ENCODE data around the gene GSDME. TPM values are rescaled to one million over a fixed set of nuclear protein-coding genes. Genes with fewer than 3 reads are reported as not detected.

GSDME gene
- polyA plus RNA-seq, 1 of the 3 experiments (the other 2 are of a cell fraction) = 109 TPM

- no peak for TF ChIP-seq CHD2 (IDR thresholded peaks at IDR 0.05; ENCODE audit: low read length, partially characterized antibody)
- TF ChIP-seq RCOR1 (IDR thresholded peaks at IDR 0.05; ENCODE audit: low read length) = no peak
- no peak for TF ChIP-seq USF2 (IDR thresholded peaks at IDR 0.05; ENCODE audit: borderline replicate concordance, low read depth, low read length)
- TF ChIP-seq, protein P1, sequence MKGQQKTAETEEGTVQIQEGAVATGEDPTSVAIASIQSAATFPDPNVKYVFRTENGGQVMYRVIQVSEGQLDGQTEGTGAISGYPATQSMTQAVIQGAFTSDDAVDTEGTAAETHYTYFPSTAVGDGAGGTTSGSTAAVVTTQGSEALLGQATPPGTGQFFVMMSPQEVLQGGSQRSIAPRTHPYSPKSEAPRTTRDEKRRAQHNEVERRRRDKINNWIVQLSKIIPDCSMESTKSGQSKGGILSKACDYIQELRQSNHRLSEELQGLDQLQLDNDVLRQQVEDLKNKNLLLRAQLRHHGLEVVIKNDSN (IDR thresholded peaks at IDR 0.05; ENCODE audit: borderline replicate concordance, low read depth) = no peak
- TF ChIP-seq ELF1 (IDR thresholded peaks at IDR 0.05) = no peak
- TF ChIP-seq MEF2A (IDR thresholded peaks at IDR 0.05; ENCODE audit: borderline replicate concordance, low read depth) = no peak
- no peak for TF ChIP-seq TCF12 (IDR thresholded peaks at IDR 0.05)
- no peak for TF ChIP-seq EP300 (IDR thresholded peaks at IDR 0.05; ENCODE audit: borderline replicate concordance in 1 of 2, low read depth in 1 of 2, low read length in 1 of 2)
- no peak for TF ChIP-seq TEAD4 (IDR thresholded peaks at IDR 0.05; ENCODE audit: borderline replicate concordance, insufficient read depth)
- no peak for TF ChIP-seq GABPA (IDR thresholded peaks at IDR 0.05; ENCODE audit: low read depth)
These were observed 35.7 kb downstream of the GSDME start for GRCh38 chr7:24721481-24722001.

DNA sequence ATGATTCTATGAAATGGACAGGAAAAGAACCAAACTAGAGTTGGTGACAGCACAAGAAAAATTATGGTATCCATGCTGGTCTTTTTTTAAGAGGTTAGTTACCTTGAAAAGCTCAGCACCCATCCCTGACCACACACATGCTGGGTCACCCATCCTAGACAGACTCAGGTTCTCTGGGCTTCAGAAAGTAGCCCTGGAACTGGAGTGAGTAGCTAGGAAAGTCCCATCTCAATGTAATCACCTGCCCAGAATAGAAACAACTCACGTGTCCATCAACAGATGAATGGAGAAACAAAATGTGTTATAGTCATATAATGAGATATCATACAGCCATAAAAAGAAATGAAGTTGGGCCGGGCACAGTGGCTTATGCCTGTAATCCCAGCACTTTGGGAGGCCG, 37.0 kb downstream of the GSDME start:
- peaks cover 16 to 33% of the 10 kb centered on the region in 2 experiments for H3K36me3 ChIP-seq (replicated peaks in 1 of 2; ENCODE audit: control insufficient read depth in 1 of 2, insufficient read depth in 2 of 2, low read length in 1 of 2)
- no peak overlapping the region for H2AFZ ChIP-seq (ENCODE audit: low read depth)
- no peaks in the 10 kb centered on the region for H3K27me3 ChIP-seq (ENCODE audit: insufficient read depth)
- no peaks in the 10 kb centered on the region for H3K9me3 ChIP-seq
- no peak overlapping the region for H3K4me3 ChIP-seq (ENCODE audit: low read depth in 2 of 2, low read length in 1 of 2)
- POLR2A ChIA-PET = no interaction called here
- H3K4me2 ChIP-seq = no peak overlapping the region
- H3K27ac ChIP-seq (ENCODE audit: low read depth in 2 of 2, low read length in 1 of 2) = no peak overlapping the region
- H3K9me2 ChIP-seq = no peaks in the 10 kb centered on the region
- H3K79me2 ChIP-seq (ENCODE audit: insufficient read depth) = no peaks in the 10 kb centered on the region
- no peaks in the 10 kb centered on the region for H4K20me1 ChIP-seq (ENCODE audit: insufficient read depth)
- H3K9ac ChIP-seq = no peak overlapping the region
- CTCF ChIA-PET = interaction anchor here (0.6 to 1.7 kb wide), 4 partner anchors 54 to 1466 kb away, joined by 3 to 5 read pairs (median 3); no protein-coding TSS in a partner anchor
- no peaks in the 10 kb centered on the region for H3F3A ChIP-seq (replicated peaks; ENCODE audit: insufficient read depth)
- 98% methylated on average over 3 of the region's 3 CpGs for WGBS (ENCODE audit: low lambda C conversion rate)
- DNase-seq = no peak
- H3K4me1 ChIP-seq (ENCODE audit: control insufficient read depth in 1 of 2, insufficient read depth in 2 of 2, low read depth in 1 of 2, low read length in 1 of 2) = no peaks in the 10 kb centered on the region; a peak in 1 of 4 replicates
- TF ChIP-seq CHD2 (IDR thresholded peaks at IDR 0.05; ENCODE audit: low read length, partially characterized antibody) (no peak), RCOR1 (IDR thresholded peaks at IDR 0.05; ENCODE audit: low read length) (no peak), SMC3 (IDR thresholded peaks at IDR 0.05; ENCODE audit: low read depth, low read length) (no peak), TEAD4 (IDR thresholded peaks at IDR 0.05; ENCODE audit: borderline replicate concordance, insufficient read depth) (no peak), FOXM1 (IDR thresholded peaks at IDR 0.05; ENCODE audit: low read depth) (no peak), TCF12 (IDR thresholded peaks at IDR 0.05) (no peak), FOXJ3 (CRISPR knock-in tag; IDR thresholded peaks at IDR 0.05) (no peak), RFX5 (IDR thresholded peaks at IDR 0.05; ENCODE audit: low read length) (no peak), POLR2AphosphoS5 (IDR thresholded peaks at IDR 0.05; ENCODE audit: low read depth, low read length) (no peak), TAF1 (IDR thresholded peaks at IDR 0.05; ENCODE audit: borderline replicate concordance, low read depth, low read length) (no peak), FOSL2 (IDR thresholded peaks at IDR 0.05; ENCODE audit: borderline replicate concordance, low read depth) (no peak), GABPA (IDR thresholded peaks at IDR 0.05; ENCODE audit: low read depth) (no peak), EZH2phosphoT487 (IDR thresholded peaks at IDR 0.05; ENCODE audit: borderline replicate concordance, low read depth) (no peak)
- TF ChIP-seq, protein P2, sequence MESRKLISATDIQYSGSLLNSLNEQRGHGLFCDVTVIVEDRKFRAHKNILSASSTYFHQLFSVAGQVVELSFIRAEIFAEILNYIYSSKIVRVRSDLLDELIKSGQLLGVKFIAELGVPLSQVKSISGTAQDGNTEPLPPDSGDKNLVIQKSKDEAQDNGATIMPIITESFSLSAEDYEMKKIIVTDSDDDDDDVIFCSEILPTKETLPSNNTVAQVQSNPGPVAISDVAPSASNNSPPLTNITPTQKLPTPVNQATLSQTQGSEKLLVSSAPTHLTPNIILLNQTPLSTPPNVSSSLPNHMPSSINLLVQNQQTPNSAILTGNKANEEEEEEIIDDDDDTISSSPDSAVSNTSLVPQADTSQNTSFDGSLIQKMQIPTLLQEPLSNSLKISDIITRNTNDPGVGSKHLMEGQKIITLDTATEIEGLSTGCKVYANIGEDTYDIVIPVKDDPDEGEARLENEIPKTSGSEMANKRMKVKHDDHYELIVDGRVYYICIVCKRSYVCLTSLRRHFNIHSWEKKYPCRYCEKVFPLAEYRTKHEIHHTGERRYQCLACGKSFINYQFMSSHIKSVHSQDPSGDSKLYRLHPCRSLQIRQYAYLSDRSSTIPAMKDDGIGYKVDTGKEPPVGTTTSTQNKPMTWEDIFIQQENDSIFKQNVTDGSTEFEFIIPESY (IDR thresholded peaks at IDR 0.05; ENCODE audit: borderline replicate concordance, low read depth) = no peak
- TF ChIP-seq, protein P1 (IDR thresholded peaks at IDR 0.05; ENCODE audit: borderline replicate concordance, low read depth) = no peak
- TF ChIP-seq, protein P3, sequence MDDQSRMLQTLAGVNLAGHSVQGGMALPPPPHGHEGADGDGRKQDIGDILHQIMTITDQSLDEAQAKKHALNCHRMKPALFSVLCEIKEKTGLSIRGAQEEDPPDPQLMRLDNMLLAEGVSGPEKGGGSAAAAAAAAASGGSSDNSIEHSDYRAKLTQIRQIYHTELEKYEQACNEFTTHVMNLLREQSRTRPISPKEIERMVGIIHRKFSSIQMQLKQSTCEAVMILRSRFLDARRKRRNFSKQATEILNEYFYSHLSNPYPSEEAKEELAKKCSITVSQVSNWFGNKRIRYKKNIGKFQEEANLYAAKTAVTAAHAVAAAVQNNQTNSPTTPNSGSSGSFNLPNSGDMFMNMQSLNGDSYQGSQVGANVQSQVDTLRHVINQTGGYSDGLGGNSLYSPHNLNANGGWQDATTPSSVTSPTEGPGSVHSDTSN (IDR thresholded peaks at IDR 0.05) = no peak
- TF ChIP-seq, protein P4, sequence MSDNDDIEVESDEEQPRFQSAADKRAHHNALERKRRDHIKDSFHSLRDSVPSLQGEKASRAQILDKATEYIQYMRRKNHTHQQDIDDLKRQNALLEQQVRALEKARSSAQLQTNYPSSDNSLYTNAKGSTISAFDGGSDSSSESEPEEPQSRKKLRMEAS (IDR thresholded peaks at IDR 0.05; ENCODE audit: low read depth) = no peak

More at GRCh38 chr7:24721481-24722001, 35.7 kb downstream of the GSDME start:
- ChIA-PET POLR2A (no interaction called here), CTCF (interaction anchor here (0.7 to 2.6 kb wide), 9 partner anchors 13 to 397 kb away, joined by 3 to 7 read pairs (median 5); partner anchors contain the start of gene PALS2)
- Histone ChIP-seq H3K27me3 (ENCODE audit: insufficient read depth) (no peaks in the 10 kb centered on the region), H3K27ac (ENCODE audit: low read depth in 2 of 2, low read length in 1 of 2) (no peak overlapping the region), H3K4me3 (ENCODE audit: low read depth in 2 of 2, low read length in 1 of 2) (no peak overlapping the region), H3K4me1 (ENCODE audit: control insufficient read depth in 1 of 2, insufficient read depth in 2 of 2, low read depth in 1 of 2, low read length in 1 of 2) (peaks cover 0 to 2% of the 10 kb centered on the region in 2 experiments; a peak in 1 of 4 replicates), H4K20me1 (ENCODE audit: insufficient read depth) (no peaks in the 10 kb centered on the region), H3K4me2 (no peak overlapping the region), H3K36me3 (replicated peaks in 1 of 2; ENCODE audit: control insufficient read depth in 1 of 2, insufficient read depth in 2 of 2, low read length in 1 of 2) (peaks cover 11 to 23% of the 10 kb centered on the region in 2 experiments), H2AFZ (ENCODE audit: low read depth) (no peak overlapping the region), H3K9ac (no peak overlapping the region), H3F3A (replicated peaks; ENCODE audit: insufficient read depth) (no peaks in the 10 kb centered on the region), H3K9me2 (no peaks in the 10 kb centered on the region), H3K9me3 (no peaks in the 10 kb centered on the region), H3K79me2 (ENCODE audit: insufficient read depth) (no peaks in the 10 kb centered on the region)
- WGBS (ENCODE audit: low lambda C conversion rate) = 85% methylated on average over 10 of the region's 10 CpGs
- no peak for DNase-seq
